Activated CD4-positive, alpha-beta T cell treated with anti-CD3 and anti-CD28 coated beads, Interleukin-2, amount 10 ng/mL, durations not matched to agents 7 days and 5 days (primary cell): Measurements from ENCODE around the gene RPL4. TPM values are rescaled to one million over a fixed set of nuclear protein-coding genes. Genes with fewer than 3 reads are reported as not detected.

ENCODE experiments used
- microRNA-seq: library from miRNA; unstranded; fragments of <30 nt; microRNA quantifications from one replicate; pipeline ENCODE4 v1.2.0, GENCODE V29; 2021; ENCODE audit warnings: borderline microRNAs expressed, borderline replicate concordance
- total RNA-seq, 2 experiments: library from RNA; stranded (reverse); gene quantifications; one replicate each; pipeline ENCODE4 v1.2.3, GENCODE V29; 2021

RPL4 gene
- total RNA-seq, 2 experiments from 2014 or later, result 2,398 to 2,621 TPM

Small RNAs within 50 kb of the gene (microRNA-seq; reads per million reads assigned to microRNA genes)
- gene MIR4512, result not detected

Other genes with a start within 250 kb of the RPL4 start
- 10 to 100 TPM; 31.2 to 35.6 TPM for gene DIS3L, start 211.3 kb downstream of the RPL4 start, total RNA-seq
- gene TIPIN, start 148.2 kb downstream of the RPL4 start, total RNA-seq, result 10 to 100 TPM; 25.0 to 28.0 TPM
- gene MAP2K1, start 117.9 kb downstream of the RPL4 start, total RNA-seq, result 10 to 100 TPM; 72.1 to 83.0 TPM
- 10 to 100 TPM; 21.4 to 24.5 TPM for gene SNAPC5, start 7.1 kb downstream of the RPL4 start, total RNA-seq
- gene ZWILCH, start 471 bp upstream of the RPL4 start, total RNA-seq, result 10 to 100 TPM; 28.0 to 28.3 TPM
- not detected for gene LCTL, start 61.1 kb upstream of the RPL4 start, total RNA-seq
- under 1 TPM; 0.40 TPM for gene SMAD6, start 197.4 kb upstream of the RPL4 start, total RNA-seq